A549 (cell line): ENCODE measurements around the gene ZNF319.

Source experiments
- CHD4 ChIP-seq: fragments of 200-600 bp; sonication (generic); IDR thresholded peaks from 2 replicates; pipeline ENCODE4 v1.6.1; 2016; ENCODE audit warnings: antibody characterized with exemption, mild to moderate bottlenecking, borderline replicate concordance
- CTCF ChIP-seq: fragments of >200 bp; sonication (Bioruptor Twin); formaldehyde crosslinking; IDR thresholded peaks from 3 replicates; pipeline ENCODE4 v1.5.1; 2016
- EP300 ChIP-seq, 2 experiments: fragments of >200 bp; sonication (Bioruptor Twin); formaldehyde crosslinking; IDR thresholded peaks; 2 replicates in 1 of 2; 3 replicates in 1 of 2; pipeline ENCODE4 v1.6.1; 2016 to 2017
- ESRRA ChIP-seq: fragments of 150-350 bp; IDR thresholded peaks from 2 replicates; pipeline ENCODE4 v1.6.1; 2014; ENCODE audit warnings: mild to moderate bottlenecking, low read length, borderline replicate concordance
- PHF8 ChIP-seq: fragments of 200-600 bp; sonication (generic); IDR thresholded peaks from 2 replicates; pipeline ENCODE4 v1.6.1; 2016; ENCODE audit warnings: low read depth, mild to moderate bottlenecking, antibody characterized with exemption, moderate library complexity, borderline replicate concordance
- RCOR1 ChIP-seq: fragments of 150-350 bp; IDR thresholded peaks from 2 replicates; pipeline ENCODE4 v1.6.1; 2014; ENCODE audit warnings: antibody characterized with exemption, low read length, low read depth

GRCh38 chr16:57951204-57951960 lies 49.1 kb downstream of the ZNF319 start:
- TF ChIP-seq CTCF (no peak), PHF8 (no peak), ESRRA (no peak), RCOR1 (no peak), CHD4 (no peak), EP300 (IDR thresholded peaks at IDR 0.05) (no peak)
